GM18951 (cell line): ENCODE measurements around the gene HUWE1.

Source experiments
- POLR2A ChIP-seq: IDR thresholded peaks from 4 replicates; pipeline ENCODE4 v1.6.1; 2011; ENCODE audit warnings: mild to moderate bottlenecking; ENCODE audit not compliant: insufficient read length, insufficient read depth; ENCODE audit errors: extremely low read depth
- in situ Hi-C: fragments of 300-500 bp; cut with MboI; formaldehyde crosslinking; loops from one replicate; pipeline ENCODE4 v1.12.0; 2022; ENCODE audit warnings: low sequenced_read_pairs, mixed read lengths, inconsistent platforms; ENCODE audit not compliant: unreplicated experiment

Gene HUWE1

GRCh38 chrX:53630261-53630660 is 56.3 kb downstream of the HUWE1 start:
- in situ Hi-C loops = no loop called here
- TF ChIP-seq POLR2A = no peak

- in situ Hi-C loops = no loop called here
- no peak for TF ChIP-seq POLR2A
These were observed 64.1 kb downstream of the HUWE1 start for GRCh38 chrX:53622431-53622830.

GRCh38 chrX:53621418-53621986 is 65.0 kb downstream of the HUWE1 start:
- in situ Hi-C loops = no loop called here

GRCh38 chrX:53616946-53617345 is 69.6 kb downstream of the HUWE1 start:
- no peak for TF ChIP-seq POLR2A
- in situ Hi-C loops = no loop called here

More at GRCh38 chrX:53621418-53621986, 65.0 kb downstream of the HUWE1 start:
- TF ChIP-seq POLR2A = no peak

- TF ChIP-seq POLR2A = no peak
- in situ Hi-C loops = no loop called here
These were observed 80.1 kb downstream of the HUWE1 start for GRCh38 chrX:53606456-53606855.

- in situ Hi-C loops = no loop called here
- no peak for TF ChIP-seq POLR2A
These were observed 81.5 kb downstream of the HUWE1 start for GRCh38 chrX:53605004-53605403.

GRCh38 chrX:53599781-53600396 is 86.6 kb downstream of the HUWE1 start:
- TF ChIP-seq POLR2A = no peak
- in situ Hi-C loops = no loop called here

GRCh38 chrX:53598169-53598568 is 88.3 kb downstream of the HUWE1 start:
- in situ Hi-C loops = no loop called here
- TF ChIP-seq POLR2A = no peak

GRCh38 chrX:53595266-53595810 is 91.2 kb downstream of the HUWE1 start:
- in situ Hi-C loops = no loop called here
- no peak for TF ChIP-seq POLR2A

GRCh38 chrX:53594354-53594753 is 92.2 kb downstream of the HUWE1 start:
- TF ChIP-seq POLR2A = no peak

GRCh38 chrX:53587795-53588420 is 98.6 kb downstream of the HUWE1 start:
- in situ Hi-C loops = no loop called here

More at GRCh38 chrX:53594354-53594753, 92.2 kb downstream of the HUWE1 start:
- in situ Hi-C loops = no loop called here

GRCh38 chrX:53584891-53585290 is 101.6 kb downstream of the HUWE1 start:
- in situ Hi-C loops = no loop called here
- TF ChIP-seq POLR2A = no peak

More at GRCh38 chrX:53587795-53588420, 98.6 kb downstream of the HUWE1 start:
- no peak for TF ChIP-seq POLR2A

GRCh38 chrX:53583571-53583970 is 102.9 kb downstream of the HUWE1 start:
- in situ Hi-C loops = no loop called here
- TF ChIP-seq POLR2A = no peak
